ENCODE data around the gene CCDC178.
"Not testable (repeated sequence)": the region's sequence is repeated elsewhere in the genome, so short reads cannot be mapped to it uniquely, and the experiment has no call there.

The CCDC178 gene

GRCh38 chr18:33440060-33441043, at the start of gene CCDC178:
Gene CCDC178, minus strand, starts transcription at chr18:33440721. Its CDS starts 28,633 bp downstream, at chr18:33412088.
- in situ Hi-C loops (cut with HindIII; ENCODE audit: low sequenced_read_pairs), result no loop called here

GRCh38 chr18:33483908-33484307, 43.4 kb upstream of the CCDC178 start:
- in situ Hi-C loops (cut with HindIII; ENCODE audit: low sequenced_read_pairs), result no loop called here

- in situ Hi-C loops (cut with HindIII; ENCODE audit: low sequenced_read_pairs), result no loop called here
These were observed 32.0 kb upstream of the CCDC178 start for GRCh38 chr18:33472509-33472908.

- in situ Hi-C loops (cut with HindIII; ENCODE audit: low sequenced_read_pairs), result no loop called here
These were observed 29.7 kb upstream of the CCDC178 start for GRCh38 chr18:33470216-33470615.

GRCh38 chr18:33469699-33470098, 29.2 kb upstream of the CCDC178 start:
- in situ Hi-C loops (cut with HindIII; ENCODE audit: low sequenced_read_pairs), result no loop called here

- in situ Hi-C loops (cut with HindIII; ENCODE audit: low sequenced_read_pairs), result no loop called here
These were observed 27.0 kb upstream of the CCDC178 start for GRCh38 chr18:33467531-33467930.

GRCh38 chr18:33466822-33467221, 26.3 kb upstream of the CCDC178 start:
- in situ Hi-C loops (cut with HindIII; ENCODE audit: low sequenced_read_pairs), result no loop called here

- in situ Hi-C loops (cut with HindIII; ENCODE audit: low sequenced_read_pairs), result no loop called here
These were observed 20.2 kb upstream of the CCDC178 start for GRCh38 chr18:33460681-33461080.

- in situ Hi-C loops (cut with HindIII; ENCODE audit: low sequenced_read_pairs), result no loop called here
These were observed 19.1 kb upstream of the CCDC178 start for GRCh38 chr18:33459612-33460011.

GRCh38 chr18:33446604-33447003, 6.1 kb upstream of the CCDC178 start:
- in situ Hi-C loops (cut with HindIII; ENCODE audit: low sequenced_read_pairs), result no loop called here

- in situ Hi-C loops (cut with HindIII; ENCODE audit: low sequenced_read_pairs), result no loop called here
These were observed 4.2 kb upstream of the CCDC178 start for GRCh38 chr18:33444709-33445108.

GRCh38 chr18:33432857-33433256, 7.7 kb downstream of the CCDC178 start:
- in situ Hi-C loops (cut with HindIII; ENCODE audit: low sequenced_read_pairs), result no loop called here

GRCh38 chr18:33427549-33427948, 13.0 kb downstream of the CCDC178 start:
- in situ Hi-C loops (cut with HindIII; ENCODE audit: low sequenced_read_pairs), result no loop called here

- in situ Hi-C loops (cut with HindIII; ENCODE audit: low sequenced_read_pairs), result no loop called here
These were observed 16.1 kb downstream of the CCDC178 start for GRCh38 chr18:33424266-33424946.

- in situ Hi-C loops (cut with HindIII; ENCODE audit: low sequenced_read_pairs), result no loop called here
These were observed 19.3 kb downstream of the CCDC178 start for GRCh38 chr18:33421225-33421624.

GRCh38 chr18:33404244-33404873, 36.2 kb downstream of the CCDC178 start:
- in situ Hi-C loops (cut with HindIII; ENCODE audit: low sequenced_read_pairs), result no loop called here

GRCh38 chr18:33398939-33399338, 41.6 kb downstream of the CCDC178 start:
- in situ Hi-C loops (cut with HindIII; ENCODE audit: low sequenced_read_pairs), result not testable (repeated sequence)

- in situ Hi-C loops (cut with HindIII; ENCODE audit: low sequenced_read_pairs), result no loop called here
These were observed 64.7 kb downstream of the CCDC178 start for GRCh38 chr18:33375829-33376228.

- in situ Hi-C loops (cut with HindIII; ENCODE audit: low sequenced_read_pairs), result no loop called here
These were observed 68.1 kb downstream of the CCDC178 start for GRCh38 chr18:33372442-33372841.

GRCh38 chr18:33369711-33370449, 70.6 kb downstream of the CCDC178 start:
- in situ Hi-C loops (cut with HindIII; ENCODE audit: low sequenced_read_pairs), result no loop called here

- in situ Hi-C loops (cut with HindIII; ENCODE audit: low sequenced_read_pairs), result no loop called here
These were observed 83.8 kb downstream of the CCDC178 start for GRCh38 chr18:33356735-33357134.
